Hematopoietic multipotent progenitor cell treated with erythropoietin and hydrocortisone succinate and interleukin-3 and kit ligand, for 17 days (in vitro differentiated cells): ENCODE data around the gene COPB2.

Experiments
- DNase-seq: peaks from one replicate; pipeline ENCODE4 v3.0.0-alpha.2; 2015; ENCODE audit warnings: low spot score

Gene COPB2

DNA sequence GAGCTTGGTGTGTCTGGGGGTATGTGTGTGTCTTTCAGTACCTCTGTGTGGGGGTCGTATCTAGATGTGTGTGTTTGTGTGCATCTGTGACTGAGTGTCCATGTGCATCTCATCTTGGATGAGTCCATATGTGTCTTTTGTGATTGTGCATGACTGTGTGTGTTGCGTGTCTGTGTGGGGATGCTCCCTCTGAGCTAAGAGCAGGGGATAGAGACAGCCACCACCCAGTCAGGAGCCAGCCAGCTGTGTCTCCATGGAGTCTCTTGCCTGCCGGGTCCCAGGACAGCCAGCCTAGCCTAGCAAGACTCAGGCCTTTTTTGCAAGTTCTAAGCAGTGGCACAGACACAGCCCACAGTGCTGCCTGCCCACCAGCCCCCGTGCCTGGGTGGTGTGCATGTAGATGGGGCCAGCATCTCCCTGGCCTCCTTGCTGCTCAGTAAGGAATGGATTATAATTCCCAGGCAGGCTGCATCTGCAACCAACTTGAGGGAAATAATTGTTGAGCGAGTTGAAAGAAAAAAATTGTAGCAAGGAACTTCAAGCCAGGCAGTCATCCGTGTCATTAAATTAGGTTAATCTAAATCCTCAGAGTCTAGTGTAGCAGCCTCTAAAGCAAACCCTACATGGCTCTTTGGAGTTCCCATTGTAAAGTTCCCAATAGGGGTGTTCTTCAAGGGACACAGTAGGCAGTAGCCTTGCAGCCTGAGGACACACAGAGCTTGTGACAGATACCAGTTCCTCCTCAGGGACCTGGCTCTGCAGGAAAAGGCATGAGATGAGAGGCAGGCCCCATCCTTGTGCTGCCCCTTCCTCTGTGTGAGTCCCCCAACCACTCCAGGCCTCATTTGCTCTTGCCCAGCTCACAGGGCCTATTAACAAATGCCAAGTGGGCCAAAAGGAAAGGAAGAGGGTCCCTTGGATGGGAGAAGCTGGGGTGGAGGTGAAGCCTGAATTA is 81.6 kb downstream of the COPB2 start:
- DNase-seq: no peak
